K562 (cell line): ENCODE data around the gene ACSF3. TPM values are rescaled to one million over a fixed set of nuclear protein-coding genes. Genes with fewer than 3 reads are reported as not detected.
A peak's percentile ranks its signal among the peaks of the same experiment; 100 is the strongest.

ENCODE experiments used
- ATAC-seq: fragments of 200-7000 bp; cut with Tn5 transposase; 3 replicates; pipeline ENCODE4 v1.9.1; 2020; ENCODE audit warnings: moderate library complexity
- BruUV-seq: library from RNA; stranded (reverse); fragments of 400-500 nt; replicated peaks from 2 replicates; lab custom pipeline; 2021; lab: Mats Ljungman, UMichigan
- CTCF ChIA-PET: fragments of 300-600 bp; formaldehyde crosslinking; extraction: SDS; loops from one replicate; lab custom pipeline; 2021; ENCODE audit warnings: low intra/inter-chr PET ratio; lab: Yijun Ruan, JAX
- POLR2A ChIA-PET: fragments of 300-600, 350-650 bp; sonication (Branson Sonifier 250); formaldehyde crosslinking; extraction: SDS; loops from one replicate; lab custom pipeline; 2021; ENCODE audit warnings: antibody characterized with exemption, inconsistent platforms; lab: Yijun Ruan, JAX
- DNase-seq, 4 experiments: peaks; one replicate each; pipeline versions ENCODE4 v3.0.0 to v3.0.0-alpha.2; 2011 to 2018; ENCODE audit warnings: low spot score in 3 of 4, mixed read lengths in 3 of 4; ENCODE audit errors: extremely low read depth in 1 of 4
- FAIRE-seq: peaks from 2 replicates; lab custom pipeline; 2011; peaks lifted over from hg19 to GRCh38; lab: Jason Lieb, UNC
- H2AFZ ChIP-seq: 2 replicates; pipeline ENCODE4 v1.6.0; 2011; ENCODE audit warnings: low read depth, low read length, control low read depth, inconsistent platforms
- H3K27ac ChIP-seq: fragments of 200-600 bp; 3 replicates; pipeline ENCODE4 v1.8.0; 2011; ENCODE audit warnings: low read depth, mild to moderate bottlenecking, control low read depth, inconsistent platforms, low read length, moderate library complexity, mixed read lengths; ENCODE audit errors: extremely low read depth
- H3K27me3 ChIP-seq, 2 experiments: fragments of 300-600 bp in 1 of 2; 2 replicates in 1 of 2; 3 replicates in 1 of 2; pipeline versions ENCODE4 v1.6.0 to v1.8.0; 2011; ENCODE audit warnings: inconsistent platforms in 2 of 2, low read length in 2 of 2, mild to moderate bottlenecking in 1 of 2, mixed read lengths in 1 of 2, moderate library complexity in 1 of 2; ENCODE audit not compliant: control insufficient read depth in 2 of 2, insufficient read depth in 2 of 2
- H3K36me3 ChIP-seq: fragments of 300-600 bp; 3 replicates; pipeline ENCODE4 v1.8.0; 2011; ENCODE audit warnings: mild to moderate bottlenecking, low read length, inconsistent platforms; ENCODE audit not compliant: control insufficient read depth, insufficient read depth
- H3K4me1 ChIP-seq, 2 experiments: fragments of 200-600 bp in 1 of 2; replicated peaks in 1 of 2; 2 replicates in 1 of 2; 3 replicates in 1 of 2; pipeline versions ENCODE4 v1.5.1 to v1.8.0; 2011; ENCODE audit warnings: inconsistent platforms in 2 of 2, low read length in 2 of 2, mild to moderate bottlenecking in 1 of 2, mixed read lengths in 1 of 2, moderate library complexity in 1 of 2; ENCODE audit not compliant: control insufficient read depth in 2 of 2, insufficient read depth in 2 of 2
- H3K4me2 ChIP-seq: 2 replicates; pipeline ENCODE4 v1.6.1; 2011; ENCODE audit warnings: low read length, control low read depth, inconsistent platforms, mixed read lengths; ENCODE audit not compliant: insufficient read depth
- H3K4me3 ChIP-seq: fragments of 200-600 bp; sonication (generic), shearing (Covaris generic); 2 replicates; pipeline ENCODE4 v1.5.1; 2016; ENCODE audit warnings: control low read depth, inconsistent platforms
- H3K79me2 ChIP-seq: fragments of 200-600 bp; 3 replicates; pipeline ENCODE4 v1.8.0; 2011; ENCODE audit warnings: low read length, inconsistent platforms; ENCODE audit not compliant: control insufficient read depth, insufficient read depth
- H3K9ac ChIP-seq, 2 experiments: 2 replicates each; pipeline versions ENCODE4 v1.6.0 to v1.6.1; 2011; ENCODE audit warnings: low read depth in 2 of 2, low read length in 2 of 2, control low read depth in 1 of 2, inconsistent platforms in 1 of 2, mild to moderate bottlenecking in 1 of 2, mixed read lengths in 1 of 2; ENCODE audit not compliant: insufficient read depth in 1 of 2
- H3K9me1 ChIP-seq: one replicate; pipeline ENCODE4 v1.6.0; 2011; ENCODE audit warnings: inconsistent platforms, mild to moderate bottlenecking, low read length, moderate library complexity; ENCODE audit not compliant: control insufficient read depth, insufficient read depth
- H3K9me3 ChIP-seq: replicated peaks from 2 replicates; pipeline ENCODE4 v1.5.1; 2011; ENCODE audit warnings: low read depth, low read length, inconsistent platforms; ENCODE audit not compliant: control insufficient read depth, insufficient read depth
- H4K20me1 ChIP-seq: replicated peaks from 2 replicates; pipeline ENCODE4 v1.6.1; 2011; ENCODE audit warnings: low read length, inconsistent platforms, mixed read lengths; ENCODE audit not compliant: control insufficient read depth, insufficient read depth
- MYBL2 ChIP-seq, 2 experiments: fragments of 450-650 bp in 1 of 2; sonication (generic) in 1 of 2; formaldehyde crosslinking in 1 of 2; IDR thresholded peaks; 2 replicates each; pipeline versions ENCODE4 v1.6.1 to v1.8.1; 2017 to 2022; ENCODE audit warnings: borderline replicate concordance in 1 of 2, inconsistent platforms in 1 of 2, low read depth in 1 of 2, mild to moderate bottlenecking in 1 of 2, missing genetic modification reagents in 1 of 2, moderate library complexity in 1 of 2
- NUFIP1 ChIP-seq: fragments of 450-650 bp; IDR thresholded peaks from 2 replicates; pipeline ENCODE4 v1.6.1; 2018; ENCODE audit not compliant: partially characterized antibody
- PHF21A ChIP-seq: fragments of 450-650 bp; IDR thresholded peaks from 2 replicates; pipeline ENCODE4 v1.6.1; 2017; ENCODE audit warnings: low read depth, borderline replicate concordance
- POLR2G ChIP-seq: fragments of 200-400 bp; formaldehyde crosslinking; IDR thresholded peaks from 2 replicates; pipeline ENCODE4 v1.6.1; 2017; ENCODE audit warnings: low read depth, mild to moderate bottlenecking, antibody characterized with exemption, low read length, moderate library complexity
- RBM22 ChIP-seq: fragments of 200-400 bp; formaldehyde crosslinking; IDR thresholded peaks from 2 replicates; pipeline ENCODE4 v1.6.1; 2018; ENCODE audit warnings: low read length, low read depth; ENCODE audit not compliant: poor library complexity, severe bottlenecking
- SRSF3 ChIP-seq: fragments of 200-400 bp; formaldehyde crosslinking; IDR thresholded peaks from 2 replicates; pipeline ENCODE4 v1.6.1; 2016; ENCODE audit warnings: mild to moderate bottlenecking, low read length, moderate library complexity; ENCODE audit not compliant: insufficient read depth
- WGBS: fragments of 100-300 bp; shearing (Covaris generic); methylation state at CpG from one replicate; pipeline ENCODE4 v1.1.6; 2016; ENCODE audit warnings: low coverage, mixed read lengths; ENCODE audit not compliant: insufficient coverage; ENCODE audit errors: missing lambda C conversion rate; 5-methylcytosine and 5-hydroxymethylcytosine counted together
- in situ Hi-C: fragments of 300-500 bp; cut with MboI; formaldehyde crosslinking; loops from 4 replicates; pipeline ENCODE4 v1.15.0; 2018; ENCODE audit warnings: inconsistent platforms, mixed read lengths
- intact Hi-C: fragments of 100-400 bp; cut with micrococcal nuclease; formaldehyde crosslinking; loops from 2 replicates; pipeline ENCODE4 v1.14.2; 2022
- polyA plus RNA-seq, 8 experiments: library from polyadenylated mRNA; depleted of rRNA in 4 of 8; stranded (reverse) in 5 of 8; unstranded in 3 of 8; fragments of >200 nt; fragmentation: Nextera tagmentation in 2 of 8; fragmentation: Illumina TruSeq in 1 of 8; extraction: Ambion mirVana in 2 of 8; extraction: Trizol in 1 of 8; gene quantifications; 2 replicates each; pipeline versions ENCODE4 v1.2.1 to v1.2.3, GENCODE V29; 2011 to 2014; ENCODE audit warnings: inconsistent platforms in 1 of 8, missing spikeins in 1 of 8
- total RNA-seq, 7 experiments: library from RNA; depleted of rRNA in 6 of 7; stranded (reverse); fragments of >200 nt in 6 of 7; fragmentation: Illumina TruSeq in 2 of 7; extraction: Trizol in 2 of 7; gene quantifications; 2 replicates each; pipeline versions ENCODE4 v1.2.1 to v1.2.3, GENCODE V29; 2011 to 2021; ENCODE audit warnings: low replicate concordance in 1 of 7

Gene ACSF3
- total and polyA plus RNA-seq, 9 of the 15 experiments (the other 6 are each of a cell fraction or from before 2014, with no cell fraction given) = 0.77 to 32.8 (median 14.7) TPM

DNA sequence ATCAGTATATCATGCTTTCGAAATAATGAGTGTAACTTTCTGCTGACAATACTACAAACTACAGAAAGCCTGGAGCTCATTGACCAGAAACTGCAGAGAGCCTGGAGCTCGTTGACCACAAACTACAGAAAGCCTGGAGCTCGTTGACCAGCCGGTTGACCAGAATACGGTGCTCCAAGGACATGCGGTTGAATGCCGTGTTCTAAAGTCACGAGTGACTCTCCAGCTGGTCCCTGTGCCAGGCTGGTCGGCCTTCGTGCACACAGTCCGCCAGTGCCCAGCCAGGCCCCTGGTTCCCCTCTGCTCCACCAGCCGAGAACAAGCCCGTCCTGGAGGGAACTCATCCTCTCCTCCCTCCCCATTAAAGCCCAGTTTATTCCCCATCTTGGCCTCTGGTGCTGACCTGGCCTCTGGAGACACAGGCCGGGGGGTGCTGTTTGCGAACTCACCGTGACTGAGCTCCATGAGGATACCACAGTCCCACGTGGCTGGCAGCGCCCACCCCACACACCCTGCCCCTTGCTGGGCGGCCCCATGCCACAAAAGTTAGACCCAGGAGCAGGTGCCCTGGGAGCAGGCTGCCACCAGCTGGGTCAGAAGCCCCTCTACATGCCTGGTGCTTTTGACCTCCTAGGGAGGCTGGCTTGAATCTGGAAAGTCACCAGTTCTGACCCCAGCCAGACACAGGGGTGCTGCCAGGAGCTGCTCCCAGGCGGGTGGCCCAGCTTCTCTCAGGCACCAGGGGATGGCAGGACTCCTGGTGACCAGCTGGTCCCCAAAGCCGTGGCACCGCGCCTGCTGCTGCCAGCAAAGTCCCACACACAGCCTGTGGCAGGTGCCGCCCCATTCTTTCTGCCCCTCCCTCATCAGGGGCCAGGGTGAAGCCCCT is 62.4 kb downstream of the ACSF3 start (continued):
- TF ChIP-seq SRSF3 (no peak), PHF21A (no peak), NUFIP1 (no peak)

GRCh38 chr16:89156740-89157645 is 63.3 kb downstream of the ACSF3 start:
- Histone ChIP-seq H3K4me1 (peaks cover 0 to 66% of the 10 kb centered on the region in 2 experiments; a peak in 3 of 5 replicates), H4K20me1 (no peaks in the 10 kb centered on the region), H3K79me2 (no peaks in the 10 kb centered on the region), H3K27me3 (no peaks in the 10 kb centered on the region), H3K9ac (peak overlapping the region in 1 of 2 experiments; percentile 29; a peak in 1 of 4 replicates), H3K36me3 (no peaks in the 10 kb centered on the region), H2AFZ (no peak overlapping the region), H3K27ac (no peak overlapping the region), H3K9me1 (no peaks in the 10 kb centered on the region), H3K4me2 (no peak overlapping the region), H3K4me3 (no peak overlapping the region), H3K9me3 (peaks cover 14% of the 10 kb centered on the region)
- BruUV-seq = no TSS peak
- ATAC-seq (no peak), DNase-seq (no peak), FAIRE-seq (no peak)
- TF ChIP-seq MYBL2 (IDR thresholded peaks at IDR 0.05; ENCODE audit: low read depth) (no peak), MYBL2 (CRISPR knock-in tag; IDR thresholded peaks at IDR 0.05; ENCODE audit: borderline replicate concordance) (no peak), RBM22 (peak; percentile 72), POLR2G (peak; percentile 80)
- 77% methylated on average over 25 of the region's 26 CpGs for WGBS
- intact Hi-C loops (no loop called here), in situ Hi-C loops (no loop called here)
- ChIA-PET CTCF (no interaction called here), POLR2A (no interaction called here)
